HepG2 (cell line): ENCODE data around the gene STYK1. TPM values are rescaled to one million over a fixed set of nuclear protein-coding genes. Genes with fewer than 3 reads are reported as not detected.

Experiments used
- ATAC-seq: fragments of 200-7000 bp; cut with Tn5 transposase; 3 replicates; pipeline ENCODE4 v1.9.1; 2020; ENCODE audit warnings: mild to moderate bottlenecking, moderate library complexity
- BruUV-seq: library from RNA; stranded (reverse); fragments of 400-500 nt; replicated peaks from 2 replicates; lab custom pipeline; 2021; lab: Mats Ljungman, UMichigan
- CTCF ChIA-PET: fragments of 300-600 bp; formaldehyde crosslinking; extraction: SDS; loops from one replicate; lab custom pipeline; 2021; ENCODE audit warnings: low total read pairs, inconsistent platforms, low intra/inter-chr PET ratio; lab: Yijun Ruan, JAX
- POLR2A ChIA-PET: fragments of 350-600 bp; sonication (Branson Sonifier 250); formaldehyde crosslinking; loops from one replicate; lab custom pipeline; 2020; ENCODE audit warnings: antibody characterized with exemption, inconsistent platforms; lab: Yijun Ruan, JAX
- DNase-seq: peaks from one replicate; pipeline ENCODE4 v3.0.0-alpha.2; 2015; ENCODE audit warnings: low spot score
- FAIRE-seq: peaks from 3 replicates; lab custom pipeline; 2011; peaks lifted over from hg19 to GRCh38; lab: Jason Lieb, UNC
- H2AFZ ChIP-seq: one replicate; pipeline ENCODE4 v1.6.1; 2011; ENCODE audit warnings: low read length, inconsistent platforms
- H3K27ac ChIP-seq: fragments of 300-600 bp; 3 replicates; pipeline ENCODE4 v1.8.0; 2011; ENCODE audit warnings: mixed run types, mild to moderate bottlenecking, mixed read lengths, low read length, inconsistent platforms; ENCODE audit not compliant: insufficient read depth; ENCODE audit errors: extremely low read length
- H3K27me3 ChIP-seq, 2 experiments: fragments of 200-600 bp in 1 of 2; 2 replicates in 1 of 2; 3 replicates in 1 of 2; pipeline versions ENCODE4 v1.6.0 to v1.8.0; 2011; ENCODE audit warnings: low read length in 2 of 2, mild to moderate bottlenecking in 2 of 2, moderate library complexity in 2 of 2, inconsistent platforms in 1 of 2; ENCODE audit not compliant: insufficient read depth in 2 of 2, control insufficient read depth in 1 of 2
- H3K36me3 ChIP-seq, 2 experiments: fragments of 200-600 bp in 1 of 2; replicated peaks in 1 of 2; 2 replicates in 1 of 2; 3 replicates in 1 of 2; pipeline versions ENCODE4 v1.5.1 to v1.8.0; 2011; ENCODE audit warnings: low read length in 2 of 2, inconsistent platforms in 1 of 2; ENCODE audit not compliant: insufficient read depth in 2 of 2, control insufficient read depth in 1 of 2
- H3K4me1 ChIP-seq: 2 replicates; pipeline ENCODE4 v1.5.1; 2012; ENCODE audit warnings: low read length, inconsistent platforms; ENCODE audit not compliant: insufficient read depth
- H3K4me2 ChIP-seq: 2 replicates; pipeline ENCODE4 v1.6.0; 2011; ENCODE audit warnings: low read depth, low read length, inconsistent platforms
- H3K4me3 ChIP-seq, 3 experiments: fragments of 200-600 bp in 1 of 3; sonication (generic), shearing (Covaris generic) in 1 of 3; replicated peaks in 1 of 3; 2 replicates each; pipeline ENCODE4 v1.5.1; 2011 to 2016; ENCODE audit warnings: low read length in 3 of 3, inconsistent platforms in 2 of 3, low read depth in 2 of 3, mild to moderate bottlenecking in 2 of 3, control low read depth in 1 of 3, mixed read lengths in 1 of 3; ENCODE audit not compliant: insufficient read depth in 1 of 3
- H3K79me2 ChIP-seq: one replicate; pipeline ENCODE4 v1.6.1; 2011; ENCODE audit warnings: low read length, inconsistent platforms; ENCODE audit not compliant: insufficient read depth
- H3K9ac ChIP-seq: 2 replicates; pipeline ENCODE4 v1.6.0; 2011; ENCODE audit warnings: mild to moderate bottlenecking, low read depth, low read length, inconsistent platforms; ENCODE audit not compliant: insufficient read depth
- H3K9me3 ChIP-seq: 2 replicates; pipeline ENCODE4 v1.5.1; 2012; ENCODE audit warnings: mild to moderate bottlenecking, low read length
- H4K20me1 ChIP-seq: 2 replicates; pipeline ENCODE4 v1.6.0; 2011; ENCODE audit warnings: inconsistent platforms, mild to moderate bottlenecking, low read length, moderate library complexity; ENCODE audit not compliant: insufficient read depth
- ATF4 ChIP-seq, 2 experiments: fragments of 450-650 bp in 1 of 2; sonication (generic) in 1 of 2; formaldehyde crosslinking; IDR thresholded peaks; 2 replicates each; pipeline versions ENCODE4 v1.5.0 to v1.8.0; 2020 to 2022; ENCODE audit warnings: mild to moderate bottlenecking in 1 of 2, missing genetic modification reagents in 1 of 2
- MAX ChIP-seq: IDR thresholded peaks from 2 replicates; pipeline ENCODE4 v1.6.1; 2012; ENCODE audit warnings: inconsistent platforms
- NFYB ChIP-seq: sonication (generic); formaldehyde crosslinking; IDR thresholded peaks from 2 replicates; pipeline ENCODE4 v1.4.0; 2020; ENCODE audit warnings: missing genetic modification reagents
- ZFP36 ChIP-seq: fragments of 150-350 bp; IDR thresholded peaks from 2 replicates; pipeline ENCODE4 v1.6.1; 2018; ENCODE audit warnings: borderline replicate concordance, low read length, low read depth; ENCODE audit not compliant: partially characterized antibody
- ZNF253 ChIP-seq: sonication (generic); formaldehyde crosslinking; IDR thresholded peaks from 2 replicates; pipeline ENCODE4 v1.8.0; 2022; ENCODE audit warnings: mild to moderate bottlenecking, missing genetic modification reagents, borderline replicate concordance
- ZNF44 ChIP-seq: sonication (generic); formaldehyde crosslinking; IDR thresholded peaks from 2 replicates; pipeline ENCODE4 v1.5.1; 2020; ENCODE audit warnings: mild to moderate bottlenecking, missing genetic modification reagents
- ZNF567 ChIP-seq: sonication (generic); formaldehyde crosslinking; IDR thresholded peaks from 2 replicates; pipeline ENCODE4 v1.8.1; 2023; ENCODE audit warnings: mild to moderate bottlenecking, missing genetic modification reagents, borderline replicate concordance
- ZNF574 ChIP-seq: sonication (generic); formaldehyde crosslinking; IDR thresholded peaks from 2 replicates; pipeline ENCODE4 v1.4.0; 2020; ENCODE audit warnings: missing genetic modification reagents
- ZNF775 ChIP-seq: sonication (generic); formaldehyde crosslinking; IDR thresholded peaks from 2 replicates; pipeline ENCODE4 v1.4.0; 2020; ENCODE audit warnings: missing genetic modification reagents, mild to moderate bottlenecking, moderate library complexity, borderline replicate concordance
- ZNF878 ChIP-seq: sonication (generic); formaldehyde crosslinking; IDR thresholded peaks from 2 replicates; pipeline ENCODE4 v1.8.1; 2023; ENCODE audit warnings: mild to moderate bottlenecking, missing genetic modification reagents, moderate library complexity
- WGBS: methylation state at CpG from one replicate; pipeline ENCODE4 v1.1.6; 2017; ENCODE audit warnings: low lambda C conversion rate; 5-methylcytosine and 5-hydroxymethylcytosine counted together
- in situ Hi-C: cut with HindIII; loops from 2 replicates; pipeline ENCODE4 v1.10.0; 2017; ENCODE audit warnings: low pct_unique_long_range_greater_than_20kb; ENCODE audit not compliant: extremely low pct_ligation_motif_present
- intact Hi-C: fragments of 100-400 bp; cut with micrococcal nuclease; formaldehyde crosslinking; loops from one replicate; pipeline ENCODE4 v1.10.0; 2022; ENCODE audit not compliant: unreplicated experiment
- polyA plus RNA-seq, 8 experiments: library from polyadenylated mRNA; depleted of rRNA in 3 of 8; stranded (reverse) in 7 of 8; unstranded in 1 of 8; fragments of >200 nt; fragmentation: Illumina TruSeq in 4 of 8; extraction: Trizol in 4 of 8; gene quantifications; 2 replicates each; pipeline versions ENCODE4 v1.2.1 to v1.2.3, GENCODE V29; 2011 to 2016; ENCODE audit warnings: low read depth in 4 of 8, missing spikeins in 1 of 8, mixed read lengths in 1 of 8; ENCODE audit not compliant: insufficient read depth in 1 of 8
- total RNA-seq, 5 experiments: library from RNA; depleted of rRNA; stranded (reverse); fragments of >200 nt; fragmentation: Illumina TruSeq; extraction: Trizol; gene quantifications; 2 replicates each; pipeline ENCODE4 v1.2.3, GENCODE V29; 2016; ENCODE audit warnings: low read depth in 1 of 5
- TF ChIP-seq, protein P1 (sequence below): sonication (generic); formaldehyde crosslinking; IDR thresholded peaks from 2 replicates; pipeline ENCODE4 v1.8.0; 2022; ENCODE audit warnings: mild to moderate bottlenecking, missing genetic modification reagents, borderline replicate concordance
- TF ChIP-seq, protein P2 (sequence below): sonication (generic); formaldehyde crosslinking; IDR thresholded peaks from 2 replicates; pipeline ENCODE4 v1.5.0; 2020; ENCODE audit warnings: missing genetic modification reagents
- TF ChIP-seq, protein P3 (sequence below): sonication (generic); formaldehyde crosslinking; IDR thresholded peaks from 2 replicates; pipeline ENCODE4 v1.4.0; 2020; ENCODE audit warnings: low read depth, mild to moderate bottlenecking, missing genetic modification reagents

The STYK1 gene
- total and polyA plus RNA-seq, 2 of the 13 experiments (the other 11 are each of a cell fraction or from before 2014, with no cell fraction given), result not detected

GRCh38 chr12:10697156-10697555, 23.3 kb upstream of the STYK1 start:
- FAIRE-seq, result no peak
- ChIA-PET CTCF (no interaction called here), POLR2A (no interaction called here)
- H2AFZ ChIP-seq, result no peak overlapping the region
- no peak for DNase-seq
- no peak overlapping the region for H3K27ac ChIP-seq
- no peaks in the 10 kb centered on the region for H3K9me3 ChIP-seq
- H3K27me3 ChIP-seq, result no peaks in the 10 kb centered on the region
- intact Hi-C loops, result no loop called here
- WGBS, result 100% methylated on average over 2 of the region's 2 CpGs
- H3K4me2 ChIP-seq, result no peak overlapping the region
- ATAC-seq, result no peak
- H3K36me3 ChIP-seq, result peaks cover 2 to 40% of the 10 kb centered on the region in 2 experiments; a peak in 4 of 5 replicates
- H3K4me3 ChIP-seq, result no peak overlapping the region
- TF ChIP-seq ZNF878 (CRISPR knock-in tag), result no peak
- TF ChIP-seq ATF4 (CRISPR knock-in tag; IDR thresholded peaks at IDR 0.05), result no peak
- TF ChIP-seq, protein P1, sequence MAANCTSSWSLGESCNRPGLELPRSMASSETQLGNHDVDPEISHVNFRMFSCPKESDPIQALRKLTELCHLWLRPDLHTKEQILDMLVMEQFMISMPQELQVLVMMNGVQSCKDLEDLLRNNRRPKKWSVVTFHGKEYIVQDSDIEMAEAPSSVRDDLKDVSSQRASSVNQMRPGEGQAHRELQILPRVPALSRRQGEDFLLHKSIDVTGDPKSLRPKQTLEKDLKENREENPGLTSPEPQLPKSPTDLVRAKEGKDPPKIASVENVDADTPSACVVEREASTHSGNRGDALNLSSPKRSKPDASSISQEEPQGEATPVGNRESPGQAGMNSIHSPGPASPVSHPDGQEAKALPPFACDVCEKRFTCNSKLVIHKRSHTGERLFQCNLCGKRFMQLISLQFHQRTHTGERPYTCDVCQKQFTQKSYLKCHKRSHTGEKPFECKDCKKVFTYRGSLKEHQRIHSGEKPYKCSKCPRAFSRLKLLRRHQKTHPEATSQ (CRISPR knock-in tag), result no peak
- TF ChIP-seq, protein P2, sequence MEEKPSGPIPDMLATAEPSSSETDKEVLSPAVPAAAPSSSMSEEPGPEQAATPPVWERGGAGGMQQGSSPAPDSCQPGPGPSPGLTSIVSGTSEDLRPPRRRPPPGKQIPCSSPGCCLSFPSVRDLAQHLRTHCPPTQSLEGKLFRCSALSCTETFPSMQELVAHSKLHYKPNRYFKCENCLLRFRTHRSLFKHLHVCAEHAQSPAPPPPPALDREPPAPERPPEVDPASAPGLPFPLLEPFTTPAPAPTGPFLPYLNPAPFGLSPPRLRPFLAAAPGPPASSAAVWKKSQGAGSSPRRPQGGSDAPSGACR (CRISPR knock-in tag), result no peak
- no peak for TF ChIP-seq ZNF567 (CRISPR knock-in tag)
- TF ChIP-seq, protein P3, sequence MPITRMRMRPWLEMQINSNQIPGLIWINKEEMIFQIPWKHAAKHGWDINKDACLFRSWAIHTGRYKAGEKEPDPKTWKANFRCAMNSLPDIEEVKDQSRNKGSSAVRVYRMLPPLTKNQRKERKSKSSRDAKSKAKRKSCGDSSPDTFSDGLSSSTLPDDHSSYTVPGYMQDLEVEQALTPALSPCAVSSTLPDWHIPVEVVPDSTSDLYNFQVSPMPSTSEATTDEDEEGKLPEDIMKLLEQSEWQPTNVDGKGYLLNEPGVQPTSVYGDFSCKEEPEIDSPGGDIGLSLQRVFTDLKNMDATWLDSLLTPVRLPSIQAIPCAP, result no peak
- no peak for TF ChIP-seq MAX
- no peak for TF ChIP-seq ZNF253 (CRISPR knock-in tag)
- TF ChIP-seq ZNF44 (CRISPR knock-in tag), result no peak
- no peak for TF ChIP-seq ZNF775 (CRISPR knock-in tag)
- no peak for TF ChIP-seq NFYB (CRISPR knock-in tag)
- no peak for TF ChIP-seq ZFP36
- no peak for TF ChIP-seq ZNF574 (CRISPR knock-in tag)
- H3K4me1 ChIP-seq, result no peaks in the 10 kb centered on the region
- H4K20me1 ChIP-seq, result no peaks in the 10 kb centered on the region
- in situ Hi-C loops, result no loop called here
- no peaks in the 10 kb centered on the region for H3K79me2 ChIP-seq
- no TSS peak for BruUV-seq
- no peak overlapping the region for H3K9ac ChIP-seq
